ENCODE data around the gene RBM26. TPM values are rescaled to one million over a fixed set of nuclear protein-coding genes. Genes with fewer than 3 reads are reported as not detected.

RBM26 gene
- total and polyA plus RNA-seq, 3 donors from 2014 or later = 37.6 to 67.5 (median 66.1) TPM

DNA sequence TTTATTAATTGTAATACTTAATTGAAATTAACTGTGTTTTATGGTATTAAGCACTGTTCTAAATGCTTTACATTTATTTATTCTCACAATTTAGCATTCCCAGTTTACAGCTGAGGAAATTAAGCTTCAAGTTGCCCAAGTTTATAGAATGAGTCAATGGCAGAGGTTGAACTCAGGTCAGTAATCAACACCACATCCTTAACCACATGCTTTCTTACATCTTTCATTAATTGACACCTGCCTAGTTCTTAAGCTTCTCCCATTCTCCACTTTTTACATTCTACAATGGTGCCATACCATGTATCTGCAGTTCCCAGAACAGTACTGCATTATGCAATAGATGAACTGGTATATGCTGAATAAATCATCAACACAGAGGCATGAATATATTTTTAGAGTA is 11.7 kb upstream of the RBM26 start:
- Histone ChIP-seq H3K27ac (no peak overlapping the region), H3K36me3 (ENCODE audit: low read depth, missing control alignments) (no peaks in the 10 kb centered on the region), H3K27me3 (no peaks in the 10 kb centered on the region), H3K4me1 (no peaks in the 10 kb centered on the region), H3K9me3 (no peaks in the 10 kb centered on the region), H3K4me3 (no peak overlapping the region)
- no peak for DNase-seq
- intact Hi-C loops (cut with DNase I; ENCODE audit: low total_unique reads) = no loop called here
- TF ChIP-seq, protein P1, sequence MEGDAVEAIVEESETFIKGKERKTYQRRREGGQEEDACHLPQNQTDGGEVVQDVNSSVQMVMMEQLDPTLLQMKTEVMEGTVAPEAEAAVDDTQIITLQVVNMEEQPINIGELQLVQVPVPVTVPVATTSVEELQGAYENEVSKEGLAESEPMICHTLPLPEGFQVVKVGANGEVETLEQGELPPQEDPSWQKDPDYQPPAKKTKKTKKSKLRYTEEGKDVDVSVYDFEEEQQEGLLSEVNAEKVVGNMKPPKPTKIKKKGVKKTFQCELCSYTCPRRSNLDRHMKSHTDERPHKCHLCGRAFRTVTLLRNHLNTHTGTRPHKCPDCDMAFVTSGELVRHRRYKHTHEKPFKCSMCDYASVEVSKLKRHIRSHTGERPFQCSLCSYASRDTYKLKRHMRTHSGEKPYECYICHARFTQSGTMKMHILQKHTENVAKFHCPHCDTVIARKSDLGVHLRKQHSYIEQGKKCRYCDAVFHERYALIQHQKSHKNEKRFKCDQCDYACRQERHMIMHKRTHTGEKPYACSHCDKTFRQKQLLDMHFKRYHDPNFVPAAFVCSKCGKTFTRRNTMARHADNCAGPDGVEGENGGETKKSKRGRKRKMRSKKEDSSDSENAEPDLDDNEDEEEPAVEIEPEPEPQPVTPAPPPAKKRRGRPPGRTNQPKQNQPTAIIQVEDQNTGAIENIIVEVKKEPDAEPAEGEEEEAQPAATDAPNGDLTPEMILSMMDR (IDR thresholded peaks at IDR 0.05) = no peak
- no peak for TF ChIP-seq POLR2A (IDR thresholded peaks at IDR 0.05)

DNA sequence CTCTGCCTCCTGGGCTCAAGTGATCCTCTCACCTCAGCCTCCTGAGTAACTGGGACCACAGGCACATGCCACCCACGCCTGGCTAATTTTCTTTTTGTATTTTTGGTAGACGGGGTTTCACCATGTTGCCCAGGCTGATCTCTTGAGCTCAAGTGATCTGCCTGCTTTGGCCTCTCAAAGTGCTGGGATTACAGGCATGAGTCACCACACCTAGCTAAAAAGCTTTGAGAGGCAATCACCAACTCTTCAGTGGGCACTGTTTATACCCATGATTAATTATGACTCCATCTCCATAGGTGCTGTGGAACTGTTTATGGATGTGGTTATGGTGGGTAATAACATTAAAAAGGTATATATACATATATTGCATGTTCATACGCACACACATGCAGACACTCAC is 7.5 kb upstream of the RBM26 start:
- no peak for TF ChIP-seq POLR2A (IDR thresholded peaks at IDR 0.05)
- TF ChIP-seq, protein P1 (IDR thresholded peaks at IDR 0.05) = no peak
- WGBS, 2 donors = 74 to 94% methylated on average over 3 of the region's 3 CpGs
- Histone ChIP-seq H3K27me3 (no peaks in the 10 kb centered on the region), H3K36me3 (ENCODE audit: low read depth, missing control alignments) (no peaks in the 10 kb centered on the region), H3K4me1 (no peaks in the 10 kb centered on the region), H3K4me3 (no peak overlapping the region), H3K27ac (no peak overlapping the region), H3K9me3 (no peaks in the 10 kb centered on the region)
- DNase-seq = no peak
- intact Hi-C loops (cut with DNase I; ENCODE audit: low total_unique reads) = no loop called here

DNA sequence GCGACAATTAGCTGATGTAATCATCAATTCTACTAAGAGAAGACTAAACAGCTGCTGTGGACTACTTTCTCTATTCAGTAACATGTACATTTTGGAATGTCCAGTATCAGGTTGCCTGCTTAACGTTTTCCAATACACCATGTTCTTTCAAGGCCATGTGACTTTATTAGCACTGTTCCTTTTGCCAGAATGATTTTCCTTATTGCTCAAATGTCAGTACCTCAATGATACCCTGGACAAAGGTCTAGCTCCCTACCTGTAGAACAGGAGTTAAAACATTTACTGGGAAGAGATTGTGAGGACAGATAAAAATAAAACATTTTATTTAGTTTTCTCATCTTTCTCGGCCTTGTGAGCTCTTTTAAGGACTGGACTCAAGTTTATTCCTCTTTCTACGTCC is 3.8 kb upstream of the RBM26 start:
- Histone ChIP-seq H3K4me1 (peaks cover 10% of the 10 kb centered on the region), H3K27ac (no peak overlapping the region), H3K36me3 (ENCODE audit: low read depth, missing control alignments) (no peaks in the 10 kb centered on the region), H3K27me3 (no peaks in the 10 kb centered on the region), H3K4me3 (no peak overlapping the region), H3K9me3 (no peaks in the 10 kb centered on the region)
- intact Hi-C loops (cut with DNase I; ENCODE audit: low total_unique reads) = no loop called here
- DNase-seq = no peak
- WGBS, 2 donors = 60 to 69% methylated on average over 4 of the region's 4 CpGs
- no peak for TF ChIP-seq POLR2A (IDR thresholded peaks at IDR 0.05)

DNA sequence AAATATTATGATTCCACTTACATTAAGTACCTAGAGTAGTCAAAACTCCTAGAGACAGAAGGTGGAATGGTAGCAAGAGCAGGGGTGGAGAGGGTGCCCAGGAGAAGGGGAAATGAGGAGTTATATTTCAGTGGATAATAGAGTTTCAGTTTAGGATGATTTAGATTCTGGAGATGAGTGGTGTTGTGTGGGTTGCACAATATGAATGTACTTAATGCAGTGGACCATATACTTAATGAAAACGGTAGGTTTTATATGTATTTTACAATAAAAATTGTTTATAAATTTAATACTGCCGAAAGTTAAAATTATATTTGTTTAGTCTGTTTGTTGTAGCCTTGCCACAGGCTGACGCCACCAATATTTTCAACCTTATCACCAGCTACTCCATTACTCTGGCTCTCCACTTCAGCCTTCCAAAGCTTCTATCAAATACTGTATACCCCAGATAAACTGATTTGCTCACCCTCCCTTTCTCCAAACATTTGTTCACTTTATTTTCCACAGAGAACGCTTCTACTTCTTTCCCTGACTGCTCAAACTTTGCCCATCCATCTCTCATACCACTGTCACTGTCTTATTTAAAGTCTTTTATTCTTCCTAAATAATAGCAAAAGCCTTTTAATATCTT is 1.4 kb upstream of the RBM26 start:
- Histone ChIP-seq H3K9me3 (no peaks in the 10 kb centered on the region), H3K4me3 (no peak overlapping the region), H3K36me3 (ENCODE audit: low read depth, missing control alignments) (no peaks in the 10 kb centered on the region), H3K27me3 (no peaks in the 10 kb centered on the region), H3K27ac (peak overlapping the region in 1 of 2 donors; percentile 98), H3K4me1 (peaks cover 23% of the 10 kb centered on the region)
- 83 to 91% methylated on average over 4 of the region's 4 CpGs for WGBS, 2 donors
- TF ChIP-seq, protein P1 (IDR thresholded peaks at IDR 0.05) = no peak
- no peak for TF ChIP-seq POLR2A (IDR thresholded peaks at IDR 0.05)
- intact Hi-C loops (cut with DNase I; ENCODE audit: low total_unique reads) = no loop called here
- no peak for DNase-seq

DNA sequence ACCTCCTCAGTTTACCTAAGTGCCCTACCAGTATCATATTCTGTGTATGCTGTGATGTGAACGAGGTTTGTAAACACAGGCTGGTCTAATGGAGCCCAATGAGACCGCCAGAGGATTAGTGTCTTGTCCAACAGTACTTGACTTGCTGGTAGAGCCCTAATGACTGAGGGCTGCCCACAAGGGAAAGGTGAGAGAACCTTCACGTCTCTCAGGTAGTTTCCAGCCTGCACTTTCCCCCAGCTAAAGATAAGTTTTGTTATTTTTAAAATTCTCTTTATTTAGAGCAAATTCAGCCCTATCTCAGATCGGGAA is 498 bp upstream of the RBM26 start:
- DNase-seq = no peak
- intact Hi-C loops (cut with DNase I; ENCODE audit: low total_unique reads) = no loop called here
- H3K9me3 ChIP-seq = no peaks in the 10 kb centered on the region
- H3K36me3 ChIP-seq (ENCODE audit: low read depth, missing control alignments) = no peaks in the 10 kb centered on the region
- H3K27me3 ChIP-seq = no peaks in the 10 kb centered on the region
- H3K4me3 ChIP-seq = peak overlapping the region; percentile 82 to 99
- WGBS, 2 donors = 1 to 3% methylated on average over 4 of the region's 4 CpGs
- H3K4me1 ChIP-seq = peaks cover 23% of the 10 kb centered on the region
- peak overlapping the region; percentile 94 to 98 for H3K27ac ChIP-seq
- TF ChIP-seq, protein P1 (IDR thresholded peaks at IDR 0.05) = no peak
- TF ChIP-seq POLR2A (IDR thresholded peaks at IDR 0.05) = no peak

All from testis (tissue), 3 donors.